ENCODE measurements around the gene GPR183. TPM values are rescaled to one million over a fixed set of nuclear protein-coding genes. Genes with fewer than 3 reads are reported as not detected.

GPR183 gene
- total RNA-seq, 4 donors from 2014 or later, result 6.0 to 185 (median 41.9) TPM

DNA sequence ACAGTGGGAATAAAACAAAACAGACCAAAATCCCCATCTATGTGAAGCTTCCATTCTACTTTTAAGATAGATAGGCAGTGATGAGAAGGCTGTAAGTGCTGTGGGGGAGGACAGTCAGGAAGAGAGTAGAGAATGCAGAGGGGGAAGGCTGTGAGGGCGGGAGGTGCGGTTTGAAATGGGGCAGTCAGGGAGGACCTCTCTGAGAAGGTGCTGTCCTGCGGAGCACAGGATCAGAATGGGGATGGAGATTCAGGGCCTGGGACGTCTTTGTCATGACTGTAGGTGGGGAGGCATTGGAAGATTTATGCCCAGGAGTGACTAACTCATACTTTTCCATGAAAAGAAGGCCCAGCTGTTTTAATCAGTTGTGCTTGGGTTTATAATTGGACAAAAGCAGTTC is 3.9 kb upstream of the GPR183 start:
- TF ChIP-seq, protein P1, sequence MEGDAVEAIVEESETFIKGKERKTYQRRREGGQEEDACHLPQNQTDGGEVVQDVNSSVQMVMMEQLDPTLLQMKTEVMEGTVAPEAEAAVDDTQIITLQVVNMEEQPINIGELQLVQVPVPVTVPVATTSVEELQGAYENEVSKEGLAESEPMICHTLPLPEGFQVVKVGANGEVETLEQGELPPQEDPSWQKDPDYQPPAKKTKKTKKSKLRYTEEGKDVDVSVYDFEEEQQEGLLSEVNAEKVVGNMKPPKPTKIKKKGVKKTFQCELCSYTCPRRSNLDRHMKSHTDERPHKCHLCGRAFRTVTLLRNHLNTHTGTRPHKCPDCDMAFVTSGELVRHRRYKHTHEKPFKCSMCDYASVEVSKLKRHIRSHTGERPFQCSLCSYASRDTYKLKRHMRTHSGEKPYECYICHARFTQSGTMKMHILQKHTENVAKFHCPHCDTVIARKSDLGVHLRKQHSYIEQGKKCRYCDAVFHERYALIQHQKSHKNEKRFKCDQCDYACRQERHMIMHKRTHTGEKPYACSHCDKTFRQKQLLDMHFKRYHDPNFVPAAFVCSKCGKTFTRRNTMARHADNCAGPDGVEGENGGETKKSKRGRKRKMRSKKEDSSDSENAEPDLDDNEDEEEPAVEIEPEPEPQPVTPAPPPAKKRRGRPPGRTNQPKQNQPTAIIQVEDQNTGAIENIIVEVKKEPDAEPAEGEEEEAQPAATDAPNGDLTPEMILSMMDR (IDR thresholded peaks at IDR 0.05; ENCODE audit: low read depth), result no peak

DNA sequence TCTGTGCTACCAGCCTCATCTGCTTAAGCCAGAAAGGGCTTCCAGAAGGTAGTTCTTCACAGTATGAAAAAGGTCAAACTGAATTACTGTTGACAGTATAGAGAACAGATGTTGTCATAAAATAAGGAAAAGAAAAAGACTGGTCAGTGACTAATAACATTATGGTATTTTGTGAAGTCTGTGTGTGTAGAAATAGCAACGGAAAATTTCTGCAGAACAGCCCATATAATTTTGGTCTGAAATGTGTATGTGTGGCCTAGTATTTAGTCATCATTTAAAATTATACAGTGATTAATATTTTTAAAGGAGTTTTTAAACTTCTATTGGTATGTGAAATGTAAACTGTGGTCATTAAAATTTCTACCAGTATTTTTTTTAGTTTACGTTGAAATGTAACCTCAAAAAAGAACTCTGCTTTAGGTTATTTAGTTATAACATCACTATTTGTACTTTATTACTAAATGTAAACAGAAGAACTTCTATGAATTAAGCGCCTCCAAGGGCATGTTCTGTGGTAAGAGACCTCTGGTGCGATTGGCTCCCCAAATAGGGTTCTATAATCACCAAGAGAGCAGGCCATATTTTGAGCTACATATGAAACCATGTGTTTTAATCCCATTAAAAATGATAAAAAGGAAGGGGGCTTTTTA is 3.3 kb upstream of the GPR183 start:
- TF ChIP-seq, protein P1 (IDR thresholded peaks at IDR 0.05; ENCODE audit: low read depth), result no peak

DNA sequence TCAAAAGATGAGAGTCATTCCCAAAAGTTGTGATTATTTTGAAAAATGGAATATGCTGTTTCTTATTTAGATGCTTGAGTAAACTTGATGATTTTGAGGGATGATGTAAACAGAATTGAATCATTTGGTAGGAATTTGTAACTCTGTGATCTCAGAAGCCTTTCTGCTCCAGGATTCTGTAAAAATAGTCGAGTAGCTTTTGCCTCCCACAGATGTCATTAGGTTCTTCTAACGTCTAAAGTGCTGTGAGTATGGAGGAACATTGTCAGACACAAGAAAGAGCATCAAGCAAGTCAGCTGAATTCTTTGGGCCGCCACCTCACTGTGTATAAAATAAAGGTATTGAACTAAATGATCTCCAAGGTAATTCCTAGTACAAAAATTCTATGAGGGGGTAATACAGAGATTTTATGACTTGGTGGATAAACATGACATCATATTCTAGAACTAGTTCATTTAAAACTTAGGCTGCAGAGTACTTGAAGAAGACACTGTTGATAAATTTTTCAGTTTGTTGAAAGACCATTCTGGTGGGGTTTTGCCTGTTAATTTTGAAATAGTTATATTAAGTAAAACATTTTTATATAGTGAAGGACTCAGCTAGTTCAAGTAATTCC is 1.4 kb upstream of the GPR183 start:
- TF ChIP-seq, protein P1 (IDR thresholded peaks at IDR 0.05; ENCODE audit: low read depth), result no peak

DNA sequence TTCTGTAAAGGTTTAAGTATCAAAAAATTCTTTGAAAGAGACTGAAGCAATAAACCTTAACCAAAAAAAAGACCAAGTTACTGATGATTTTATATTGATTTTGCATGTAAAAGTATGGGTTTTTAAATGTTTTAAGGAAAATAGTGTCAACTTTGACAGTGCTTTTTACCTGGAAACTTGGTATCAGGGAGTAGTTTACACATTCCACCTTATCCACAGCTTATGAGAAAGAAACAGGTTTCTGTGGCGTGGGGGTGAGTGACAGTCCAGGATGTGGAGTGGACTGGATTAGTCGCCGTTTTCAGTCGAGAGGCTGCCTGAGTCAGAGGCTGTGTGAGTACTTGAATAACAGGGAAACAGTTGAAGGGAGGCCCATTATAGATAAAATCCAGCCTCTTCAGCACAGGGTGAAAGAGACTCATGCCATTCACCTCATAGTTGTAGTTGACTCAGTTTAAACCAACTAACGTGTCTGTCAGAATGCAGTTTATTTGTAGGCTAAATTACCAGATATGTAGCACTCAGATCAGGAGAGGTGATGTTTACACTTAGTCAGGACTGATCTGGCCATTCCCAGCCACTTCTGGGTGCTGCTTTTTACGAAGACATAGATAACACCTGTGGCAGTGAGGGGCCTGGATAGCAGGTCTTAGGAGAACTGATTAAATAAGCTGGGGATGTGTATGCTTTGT is 595 bp upstream of the GPR183 start:
- TF ChIP-seq, protein P1 (IDR thresholded peaks at IDR 0.05; ENCODE audit: low read depth), result no peak

DNA sequence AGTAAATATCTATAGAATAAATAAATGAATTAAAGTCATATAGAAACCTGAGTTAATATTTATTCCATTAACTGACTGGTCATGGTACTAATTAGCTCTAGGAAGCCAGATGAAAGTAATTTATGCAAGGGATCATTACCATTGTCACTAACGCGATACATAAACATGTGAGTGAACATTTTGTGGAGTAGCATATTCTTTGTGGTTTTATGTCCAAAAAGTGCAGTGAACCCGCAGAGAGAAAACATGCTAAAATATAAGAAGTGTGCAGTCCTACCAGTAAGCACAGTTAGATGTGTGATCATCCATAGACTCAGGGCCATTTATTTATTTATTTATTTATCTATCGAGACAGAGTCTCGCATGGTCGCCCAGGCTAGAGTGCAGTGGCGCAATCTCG is 1.6 kb downstream of the GPR183 start:
- TF ChIP-seq, protein P1 (IDR thresholded peaks at IDR 0.05; ENCODE audit: low read depth), result no peak

DNA sequence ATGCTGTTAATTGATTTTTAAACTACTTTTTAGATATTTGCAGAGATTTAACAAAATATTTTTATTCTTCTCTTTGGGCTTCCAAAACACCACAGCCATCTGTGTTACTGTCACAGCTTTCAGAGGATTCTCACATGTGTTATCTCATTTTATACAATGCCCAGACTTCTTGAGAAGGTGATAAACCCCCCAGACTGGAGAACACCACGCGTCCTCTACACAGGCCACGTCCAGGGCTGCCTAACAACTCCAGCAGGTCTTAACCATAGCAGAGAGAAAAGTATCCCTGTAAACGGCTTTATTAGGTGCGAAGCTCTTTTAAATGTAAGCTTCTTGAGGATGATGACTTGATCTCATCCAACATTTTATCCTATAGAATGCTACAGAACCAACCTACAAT is 2.0 kb downstream of the GPR183 start:
- TF ChIP-seq, protein P1 (IDR thresholded peaks at IDR 0.05; ENCODE audit: low read depth), result no peak

DNA sequence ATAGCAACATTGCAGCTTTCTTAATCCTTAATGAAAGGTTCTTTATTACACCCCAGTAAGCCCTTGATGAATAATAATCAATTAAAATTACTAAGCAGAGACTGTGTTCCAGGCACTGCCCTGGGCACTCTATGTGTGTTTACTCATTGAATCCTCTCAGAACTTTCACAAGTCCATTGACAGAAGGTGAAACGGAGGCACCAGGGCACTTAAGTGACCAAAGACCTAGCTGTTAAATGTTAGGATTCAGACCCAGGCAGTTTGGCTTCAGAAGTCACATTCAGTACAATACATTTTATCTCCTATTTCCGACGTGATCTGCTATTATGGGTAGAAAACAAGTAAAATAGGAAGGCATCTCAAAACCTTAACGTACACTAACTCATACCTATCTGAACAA is 2.7 kb downstream of the GPR183 start:
- TF ChIP-seq, protein P1 (IDR thresholded peaks at IDR 0.05; ENCODE audit: low read depth), result no peak

Data from subcutaneous adipose tissue (tissue), 4 donors.